SKM-1 treated with dmso at 0.1 percent for 144 hours (cell line): ENCODE results near the gene TESK1.
"Not testable (repeated sequence)": the region's sequence is repeated elsewhere in the genome, so short reads cannot be mapped to it uniquely, and the experiment has no call there.

Experiments
- DNase-seq: peaks from one replicate; lab custom pipeline; 2025; ENCODE audit not compliant: unreplicated experiment; lab: John Stamatoyannopoulos, UW

Gene TESK1

GRCh38 chr9:35579659-35580227 is 25.3 kb upstream of the TESK1 start:
- not testable (repeated sequence) for DNase-seq

GRCh38 chr9:35583521-35583920 is 21.5 kb upstream of the TESK1 start:
- DNase-seq = not testable (repeated sequence)

- not testable (repeated sequence) for DNase-seq
Observed at GRCh38 chr9:35584681-35585080, 20.4 kb upstream of the TESK1 start.

- DNase-seq = not testable (repeated sequence)
Observed at GRCh38 chr9:35588506-35588905, 16.6 kb upstream of the TESK1 start.

- DNase-seq = no peak
Observed at GRCh38 chr9:35593581-35593980, 11.5 kb upstream of the TESK1 start.

- DNase-seq = no peak
Observed at GRCh38 chr9:35594471-35594870, 10.6 kb upstream of the TESK1 start.

GRCh38 chr9:35596907-35597306 is 8.2 kb upstream of the TESK1 start:
- not testable (repeated sequence) for DNase-seq

GRCh38 chr9:35598866-35599590 is 6.0 kb upstream of the TESK1 start:
- DNase-seq = no peak

GRCh38 chr9:35599763-35600604 is 5.1 kb upstream of the TESK1 start:
- DNase-seq = peak; percentile 42

- peak; percentile 62 for DNase-seq
Observed at GRCh38 chr9:35603506-35603985, 1.5 kb upstream of the TESK1 start.

- peak; percentile 99 for DNase-seq
Observed at GRCh38 chr9:35603986-35604577, 980 bp upstream of the TESK1 start.

GRCh38 chr9:35605351-35606137 is 482 bp downstream of the TESK1 start:
- DNase-seq = no peak

- DNase-seq = no peak
Observed at GRCh38 chr9:35606138-35606504, 1.1 kb downstream of the TESK1 start.

GRCh38 chr9:35606726-35607125 is 1.7 kb downstream of the TESK1 start:
- DNase-seq = no peak

- DNase-seq = no peak
Observed at GRCh38 chr9:35608221-35608620, 3.2 kb downstream of the TESK1 start.

- no peak for DNase-seq
Observed at GRCh38 chr9:35609001-35609819, 4.1 kb downstream of the TESK1 start.

GRCh38 chr9:35609820-35610163 is 4.7 kb downstream of the TESK1 start:
- DNase-seq = no peak

GRCh38 chr9:35611230-35611797 is 6.3 kb downstream of the TESK1 start:
- peak; percentile 7 for DNase-seq

- DNase-seq = not testable (repeated sequence)
Observed at GRCh38 chr9:35612066-35612465, 7.0 kb downstream of the TESK1 start.

GRCh38 chr9:35612843-35613242 is 7.8 kb downstream of the TESK1 start:
- no peak for DNase-seq
